Measurements from ENCODE around the gene PPP1R10. TPM values are rescaled to one million over a fixed set of nuclear protein-coding genes. Genes with fewer than 3 reads are reported as not detected.
A peak's percentile ranks its signal among the peaks of the same experiment; 100 is the strongest.

The PPP1R10 gene
- total and polyA plus RNA-seq, 7 donors: 5.5 to 42.5 (median 27.1) TPM

GRCh38 chr6:30572148-30572547, 44.9 kb downstream of the PPP1R10 start:
- Histone ChIP-seq H3K4me1 (peaks cover 32% of the 10 kb centered on the region), H3K9me3 (no peaks in the 10 kb centered on the region), H3K27ac (peak overlapping the region; percentile 95), H3K36me3 (ENCODE audit: insufficient read depth in 1 of 2, low read depth in 1 of 2) (peaks cover 3 to 33% of the 10 kb centered on the region in 2 donors), H3K27me3 (ENCODE audit: insufficient read depth in 3 of 3, low read length in 2 of 3) (no peaks in the 10 kb centered on the region), H3K4me3 (peak overlapping the region; percentile 81)
- DNase-seq (no peak), ATAC-seq (no peak)
- TF ChIP-seq, protein P1, sequence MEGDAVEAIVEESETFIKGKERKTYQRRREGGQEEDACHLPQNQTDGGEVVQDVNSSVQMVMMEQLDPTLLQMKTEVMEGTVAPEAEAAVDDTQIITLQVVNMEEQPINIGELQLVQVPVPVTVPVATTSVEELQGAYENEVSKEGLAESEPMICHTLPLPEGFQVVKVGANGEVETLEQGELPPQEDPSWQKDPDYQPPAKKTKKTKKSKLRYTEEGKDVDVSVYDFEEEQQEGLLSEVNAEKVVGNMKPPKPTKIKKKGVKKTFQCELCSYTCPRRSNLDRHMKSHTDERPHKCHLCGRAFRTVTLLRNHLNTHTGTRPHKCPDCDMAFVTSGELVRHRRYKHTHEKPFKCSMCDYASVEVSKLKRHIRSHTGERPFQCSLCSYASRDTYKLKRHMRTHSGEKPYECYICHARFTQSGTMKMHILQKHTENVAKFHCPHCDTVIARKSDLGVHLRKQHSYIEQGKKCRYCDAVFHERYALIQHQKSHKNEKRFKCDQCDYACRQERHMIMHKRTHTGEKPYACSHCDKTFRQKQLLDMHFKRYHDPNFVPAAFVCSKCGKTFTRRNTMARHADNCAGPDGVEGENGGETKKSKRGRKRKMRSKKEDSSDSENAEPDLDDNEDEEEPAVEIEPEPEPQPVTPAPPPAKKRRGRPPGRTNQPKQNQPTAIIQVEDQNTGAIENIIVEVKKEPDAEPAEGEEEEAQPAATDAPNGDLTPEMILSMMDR (IDR thresholded peaks at IDR 0.05): no peak
- intact Hi-C loops (cut with DNase I): loop anchor here in 1 of 2 donors (5.0 kb wide), 1 partner anchor 105 kb away; no protein-coding TSS in a partner anchor

GRCh38 chr6:30571762-30572082, 45.3 kb downstream of the PPP1R10 start:
- DNase-seq (no peak), ATAC-seq (peak in 1 of 4 donors; percentile 11)
- 0 to 1% (median 0%) methylated on average over 8 of the region's 8 CpGs for WGBS, 3 donors
- H3K36me3 ChIP-seq (ENCODE audit: insufficient read depth in 1 of 2, low read depth in 1 of 2): peaks cover 3 to 29% of the 10 kb centered on the region in 2 donors
- peaks cover 32% of the 10 kb centered on the region for H3K4me1 ChIP-seq
- H3K27me3 ChIP-seq (ENCODE audit: insufficient read depth in 3 of 3, low read length in 2 of 3): no peaks in the 10 kb centered on the region
- TF ChIP-seq, protein P1 (IDR thresholded peaks at IDR 0.05): no peak
- no peaks in the 10 kb centered on the region for H3K9me3 ChIP-seq
- peak overlapping the region; percentile 81 for H3K4me3 ChIP-seq
- intact Hi-C loops (cut with DNase I): loop anchor here in 1 of 2 donors (2.0 to 5.0 kb wide), 2 partner anchors 15 to 106 kb away; partner anchors contain the start of genes GNL1 and PRR3
- peak overlapping the region; percentile 95 for H3K27ac ChIP-seq

DNA sequence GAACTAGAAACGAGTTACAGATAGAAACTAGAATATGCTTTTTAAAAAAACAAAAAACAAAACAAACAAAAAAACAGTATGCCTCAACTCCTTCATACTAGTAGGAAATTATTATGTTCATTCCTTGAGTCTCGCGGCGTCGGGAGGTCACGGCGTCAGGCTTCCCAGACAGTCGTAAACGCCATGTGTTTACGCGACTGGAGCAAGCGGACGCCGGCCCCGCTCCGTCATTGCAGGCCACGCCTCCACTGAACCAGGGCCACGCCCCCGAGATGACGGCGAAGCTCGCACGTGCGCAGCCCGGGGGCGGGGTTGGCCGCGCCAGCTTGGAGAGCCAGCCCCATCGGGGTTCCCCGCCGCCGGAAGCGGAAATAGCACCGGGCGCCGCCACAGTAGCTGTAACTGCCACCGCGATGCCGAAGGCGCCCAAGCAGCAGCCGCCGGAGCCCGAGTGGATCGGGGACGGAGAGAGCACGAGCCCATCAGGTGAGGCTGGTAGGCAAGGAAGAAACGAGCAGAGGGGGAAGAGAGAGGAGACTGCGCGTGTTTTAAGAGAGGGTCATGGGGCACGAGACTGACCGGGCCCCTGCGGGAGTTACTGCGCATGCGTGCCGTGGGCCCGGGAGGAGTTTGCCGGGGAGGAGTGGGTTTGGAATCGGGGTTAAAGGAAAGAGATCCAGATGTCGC, 45.8 kb downstream of the PPP1R10 start, which contains the start of gene ABCF1:
TSS of gene ABCF1 (plus strand) at position 368 of the 687 bp plus-strand sequence. CDS start at position 414, 46 bp downstream.
- Histone ChIP-seq H3K4me3 (peak within 1 kb of the TSS; percentile 81), H3K4me1 (peaks cover 32% of the 10 kb centered on the region), H3K27me3 (ENCODE audit: insufficient read depth in 3 of 3, low read length in 2 of 3) (no peaks in the 10 kb centered on the region), H3K36me3 (ENCODE audit: insufficient read depth in 1 of 2, low read depth in 1 of 2) (peaks cover 0 to 23% of the 10 kb centered on the region in 2 donors), H3K27ac (peak within 1 kb of the TSS; percentile 95), H3K9me3 (no peaks in the 10 kb centered on the region)
- TF ChIP-seq, protein P1 (IDR thresholded peaks at IDR 0.05): no peak
- ATAC-seq (peak; percentile 99), DNase-seq (peak; percentile 99 to 100)
- 0 to 1% (median 0%) methylated on average over 55 to 59 of the region's 59 CpGs for WGBS, 3 donors
- intact Hi-C loops (cut with DNase I): loop anchor here in 1 of 2 donors (2.0 to 5.0 kb wide), 2 partner anchors 14 to 106 kb away; partner anchors contain the start of genes GNL1 and PRR3

DNA sequence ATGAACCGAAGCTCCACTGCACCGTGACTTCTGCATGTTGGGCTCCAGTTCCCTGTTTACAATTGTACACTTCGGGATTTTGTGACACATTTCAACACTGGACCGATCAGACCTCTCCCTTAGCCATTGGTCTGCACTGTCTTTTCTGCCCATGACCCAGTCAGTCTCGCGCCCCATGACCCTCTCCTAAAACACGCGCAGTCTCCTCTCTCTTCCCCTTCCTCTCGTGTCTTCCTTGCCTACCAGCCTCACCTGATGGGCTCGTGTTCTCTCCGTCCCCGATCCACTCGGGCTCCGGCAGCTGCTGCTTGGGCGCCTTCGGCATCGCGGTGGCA, 46.3 kb downstream of the PPP1R10 start:
- Histone ChIP-seq H3K9me3 (no peaks in the 10 kb centered on the region), H3K27me3 (ENCODE audit: insufficient read depth in 3 of 3, low read length in 2 of 3) (no peaks in the 10 kb centered on the region), H3K4me1 (peaks cover 32% of the 10 kb centered on the region), H3K36me3 (ENCODE audit: insufficient read depth in 1 of 2, low read depth in 1 of 2) (peaks cover 0 to 19% of the 10 kb centered on the region in 2 donors), H3K27ac (peak overlapping the region; percentile 95), H3K4me3 (peak overlapping the region; percentile 81)
- TF ChIP-seq, protein P1 (IDR thresholded peaks at IDR 0.05): no peak
- no peak for DNase-seq
- WGBS, 3 donors: 0 to 1% (median 0%) methylated on average over 18 of the region's 18 CpGs
- intact Hi-C loops (cut with DNase I): loop anchor here in 1 of 2 donors (2.0 to 5.0 kb wide), 2 partner anchors 14 to 107 kb away; partner anchors contain the start of genes GNL1 and PRR3
- peak; percentile 21 to 57 (median 35) for ATAC-seq
